Effector CD4-positive, alpha-beta T cell (primary cell): ENCODE results near the gene ZNF580.
A peak's percentile ranks its signal among the peaks of the same experiment; 100 is the strongest.

ENCODE experiments used
- DNase-seq: peaks from one replicate; pipeline ENCODE4 v3.0.0-alpha.2; 2020
- total RNA-seq: gene quantifications from one replicate; lab custom pipeline; 2026; lab: John Stamatoyannopoulos, UW

Gene ZNF580, protein sequence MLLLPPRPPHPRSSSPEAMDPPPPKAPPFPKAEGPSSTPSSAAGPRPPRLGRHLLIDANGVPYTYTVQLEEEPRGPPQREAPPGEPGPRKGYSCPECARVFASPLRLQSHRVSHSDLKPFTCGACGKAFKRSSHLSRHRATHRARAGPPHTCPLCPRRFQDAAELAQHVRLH
- 12.0 reads per million, percentile 35 among the genes with 10 or more reads in this experiment for total RNA-seq

DNA sequence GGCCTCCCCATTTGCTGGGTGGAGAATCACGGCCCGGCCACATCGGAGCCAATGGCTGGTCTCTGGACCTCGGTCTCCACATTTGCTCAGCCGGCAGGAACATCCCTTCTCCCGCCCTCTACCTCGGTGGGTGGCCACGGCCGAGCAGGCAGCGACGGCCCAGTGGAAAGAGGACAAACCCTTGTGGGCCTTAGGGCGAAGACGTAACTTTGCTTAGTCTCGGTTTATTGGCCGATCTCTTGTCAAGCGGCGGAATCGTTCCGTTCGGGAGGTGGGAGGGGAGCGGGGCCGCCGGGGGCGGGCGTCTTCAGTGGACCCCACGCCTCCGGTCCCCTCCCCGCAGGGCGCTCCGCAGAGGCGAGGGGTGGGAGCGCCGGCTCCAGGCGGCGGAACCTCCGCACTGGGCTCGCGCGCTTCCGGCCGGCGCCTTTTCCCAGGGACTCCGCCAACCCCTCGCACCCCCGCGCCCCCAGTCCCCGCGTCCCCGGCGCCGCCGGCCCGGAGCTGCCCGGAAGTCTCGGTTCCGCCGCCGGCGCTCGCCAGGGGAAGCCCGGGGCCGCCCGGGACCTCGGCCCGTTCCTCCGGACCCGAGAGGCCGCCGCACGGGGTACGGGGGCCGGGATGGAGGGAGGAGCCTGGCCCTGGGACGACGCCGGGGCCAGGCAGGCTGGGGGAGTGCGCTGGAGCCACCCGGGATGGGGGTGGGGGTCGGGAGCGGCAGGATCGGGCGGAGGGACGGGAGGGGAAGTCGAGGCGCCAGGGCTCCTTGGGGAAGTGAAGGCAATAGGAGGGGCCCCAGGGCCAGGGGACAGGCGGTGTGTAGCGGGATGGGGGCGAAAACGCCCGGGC, at the start of gene ZNF580:
Gene ZNF580 (plus strand): TSS at position 426 of the 849 bp plus-strand sequence. CDS start 1,507 bp downstream, outside the sequence.
- DNase-seq = no peak

DNA sequence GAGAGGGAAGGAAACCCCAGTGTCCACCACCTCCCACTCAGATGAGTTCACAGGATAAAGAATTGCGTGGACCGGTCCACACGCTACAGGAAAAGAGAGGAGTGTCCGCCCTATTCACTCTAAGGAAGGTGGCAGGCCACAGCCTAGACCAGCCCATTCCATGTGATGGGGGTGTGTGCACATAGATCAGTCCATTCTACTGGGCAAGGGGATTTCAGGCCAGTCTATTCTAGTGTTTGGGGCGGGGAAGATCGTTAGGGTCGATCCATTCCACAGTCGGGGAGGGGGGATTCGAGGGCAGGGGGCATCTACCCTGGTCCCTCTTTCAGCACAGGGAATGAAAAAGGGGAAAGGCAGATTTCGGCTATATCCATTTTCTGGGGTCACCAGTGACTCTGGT, 49.2 kb upstream of the ZNF580 start:
- DNase-seq = no peak

DNA sequence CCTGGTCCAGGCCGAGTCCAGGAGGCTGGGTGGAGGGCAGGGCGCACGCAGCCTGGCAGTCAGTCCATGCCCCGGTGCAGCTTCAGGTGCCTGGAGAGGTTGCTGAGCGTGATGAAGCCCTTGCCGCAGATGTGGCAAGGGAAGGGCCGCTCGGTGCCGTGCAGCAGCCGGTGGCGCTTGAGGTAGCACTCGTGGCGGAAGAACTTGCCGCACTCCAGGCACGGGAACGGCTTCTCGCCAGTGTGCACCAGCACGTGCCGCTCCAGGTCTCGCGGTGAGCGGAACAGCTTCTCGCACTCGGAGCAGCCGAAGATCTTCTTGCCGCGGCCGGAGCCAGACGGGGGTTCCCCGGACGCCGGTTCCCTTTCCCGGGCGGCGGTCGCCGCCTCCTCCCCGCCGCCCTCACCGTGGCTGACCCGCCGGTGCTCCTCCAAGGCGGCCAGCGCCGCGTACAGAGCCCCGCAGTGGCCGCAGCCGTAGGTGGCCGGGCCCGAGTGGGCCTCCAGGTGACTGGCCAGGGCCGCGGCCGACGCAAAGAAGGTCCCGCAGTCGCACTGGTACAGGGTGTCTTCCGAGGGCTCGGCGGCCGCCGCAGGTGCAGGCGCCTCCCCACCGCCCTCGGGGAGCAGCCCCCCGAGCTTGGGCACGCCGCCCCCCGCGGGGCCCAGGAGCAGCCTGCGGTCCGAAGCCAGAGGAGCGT, 48.3 kb upstream of the ZNF580 start:
- DNase-seq = no peak

DNA sequence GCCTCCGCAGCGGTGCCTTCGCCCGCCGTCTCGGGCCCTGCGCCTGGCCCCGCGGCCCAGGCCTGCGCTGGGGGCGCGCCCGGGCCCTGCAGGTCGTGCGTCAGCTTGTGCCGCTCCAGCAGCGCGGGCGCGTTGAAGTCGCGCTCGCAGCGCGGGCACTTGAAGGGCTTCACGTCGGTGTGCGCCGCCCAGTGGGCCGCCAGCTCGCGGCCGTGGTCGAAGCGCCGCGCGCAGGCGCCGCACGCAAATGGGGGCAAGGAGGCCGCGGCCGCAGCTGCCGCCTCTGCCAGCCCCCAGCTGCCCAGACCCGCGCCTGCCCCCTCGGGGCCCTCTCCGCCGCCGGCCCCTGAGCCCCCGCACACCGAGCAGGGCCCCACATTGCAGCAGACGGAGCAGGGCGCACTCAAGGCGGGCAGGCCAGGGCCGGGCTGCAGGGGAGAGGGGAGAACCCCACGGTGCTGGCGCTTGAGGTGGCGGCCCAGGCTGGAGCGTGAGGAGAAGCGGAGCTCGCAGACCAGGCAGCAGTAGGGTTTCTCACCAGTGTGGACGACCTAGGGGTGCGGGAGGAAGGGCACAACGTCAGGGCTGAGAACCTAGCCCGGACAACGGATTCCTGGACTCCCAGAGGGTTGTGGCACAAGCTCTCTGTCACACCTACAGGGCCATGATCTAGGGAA, 47.6 kb upstream of the ZNF580 start:
- no peak for DNase-seq

DNA sequence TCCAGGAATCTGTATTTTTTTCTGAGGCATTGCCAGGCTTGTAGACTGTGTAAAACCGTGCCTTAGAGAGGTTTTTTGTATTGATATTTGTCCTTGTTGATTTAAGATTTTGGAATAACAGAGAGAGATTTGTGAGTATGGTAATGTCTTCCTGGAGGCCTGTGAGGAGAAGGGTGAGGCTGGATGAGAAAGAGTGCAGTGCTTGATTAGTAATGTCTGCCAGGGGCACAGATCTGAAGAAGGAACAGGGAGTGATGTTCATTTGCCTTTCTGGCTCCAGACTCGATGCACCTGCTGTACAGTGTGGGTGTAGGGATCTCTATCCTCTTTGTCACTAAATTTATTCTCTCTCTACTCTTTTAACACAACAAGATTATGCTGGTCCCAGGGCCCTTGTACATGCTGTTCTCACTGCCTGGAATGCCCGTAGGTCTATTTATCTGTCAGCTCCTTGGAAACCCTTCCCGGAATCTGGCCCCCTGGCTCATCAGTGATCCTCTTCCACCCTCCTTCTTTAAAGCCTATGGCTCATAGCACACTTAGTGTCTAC, 45.7 kb upstream of the ZNF580 start:
- no peak for DNase-seq

DNA sequence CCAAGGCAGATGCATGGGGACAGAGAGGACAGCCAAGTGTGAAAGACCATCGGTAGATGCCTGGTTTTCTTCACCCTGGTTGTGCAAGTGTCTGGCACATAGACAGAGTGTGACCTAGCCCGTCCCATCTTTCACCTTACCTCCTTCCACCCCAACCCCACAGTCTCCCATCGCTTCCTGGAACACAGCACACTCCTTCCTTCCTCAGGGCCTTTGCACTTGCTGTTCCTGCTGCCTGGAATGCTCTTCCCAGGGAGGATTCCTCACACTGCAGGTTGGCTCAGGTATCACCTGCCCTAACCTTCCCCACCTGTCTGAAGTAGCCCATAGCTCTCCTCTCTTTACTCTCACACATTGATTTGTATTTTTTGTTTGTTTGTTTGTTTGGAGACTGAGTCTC, 44.5 kb upstream of the ZNF580 start:
- no peak for DNase-seq

DNA sequence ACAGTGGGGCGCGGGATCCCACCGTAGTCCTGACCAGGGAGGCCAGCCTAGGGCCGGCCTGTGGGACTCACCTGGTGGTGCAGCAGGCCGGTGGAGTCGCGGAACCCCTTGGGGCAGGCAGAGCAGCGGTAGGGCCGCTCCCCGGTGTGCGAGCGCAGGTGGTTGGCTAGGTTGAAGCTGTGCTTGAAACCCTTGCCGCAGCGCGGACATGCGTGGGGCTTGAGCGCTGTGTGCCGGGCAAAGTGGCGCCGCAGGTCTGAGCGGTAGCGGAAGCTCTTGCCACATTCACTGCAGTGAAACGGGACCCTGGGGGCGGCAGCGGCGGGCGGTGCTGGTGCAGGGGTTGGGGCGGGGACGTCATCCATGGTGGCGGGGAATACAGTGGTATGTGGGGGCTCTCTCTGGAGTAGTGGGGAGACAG, 43.3 kb upstream of the ZNF580 start:
- DNase-seq = no peak

DNA sequence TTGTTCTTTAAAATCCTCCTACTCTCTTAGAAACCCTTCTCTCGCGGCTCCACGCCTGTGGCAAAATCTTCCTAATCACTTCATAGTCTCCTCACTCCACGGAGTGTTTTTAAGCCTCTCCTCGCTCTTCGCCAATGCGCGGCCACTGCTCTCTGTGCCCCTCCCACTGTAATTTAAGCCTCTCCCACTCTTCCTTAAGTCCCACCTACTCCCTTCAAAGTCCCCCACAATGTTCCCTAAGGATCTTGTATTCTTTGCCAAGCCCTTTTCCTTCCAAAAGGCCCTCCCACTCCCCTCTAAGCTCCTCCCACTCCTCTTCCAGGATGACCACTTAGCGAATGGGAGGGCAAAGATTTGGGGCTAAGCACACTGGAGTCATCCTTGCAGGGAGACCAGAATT, 42.8 kb upstream of the ZNF580 start:
- DNase-seq = no peak

DNA sequence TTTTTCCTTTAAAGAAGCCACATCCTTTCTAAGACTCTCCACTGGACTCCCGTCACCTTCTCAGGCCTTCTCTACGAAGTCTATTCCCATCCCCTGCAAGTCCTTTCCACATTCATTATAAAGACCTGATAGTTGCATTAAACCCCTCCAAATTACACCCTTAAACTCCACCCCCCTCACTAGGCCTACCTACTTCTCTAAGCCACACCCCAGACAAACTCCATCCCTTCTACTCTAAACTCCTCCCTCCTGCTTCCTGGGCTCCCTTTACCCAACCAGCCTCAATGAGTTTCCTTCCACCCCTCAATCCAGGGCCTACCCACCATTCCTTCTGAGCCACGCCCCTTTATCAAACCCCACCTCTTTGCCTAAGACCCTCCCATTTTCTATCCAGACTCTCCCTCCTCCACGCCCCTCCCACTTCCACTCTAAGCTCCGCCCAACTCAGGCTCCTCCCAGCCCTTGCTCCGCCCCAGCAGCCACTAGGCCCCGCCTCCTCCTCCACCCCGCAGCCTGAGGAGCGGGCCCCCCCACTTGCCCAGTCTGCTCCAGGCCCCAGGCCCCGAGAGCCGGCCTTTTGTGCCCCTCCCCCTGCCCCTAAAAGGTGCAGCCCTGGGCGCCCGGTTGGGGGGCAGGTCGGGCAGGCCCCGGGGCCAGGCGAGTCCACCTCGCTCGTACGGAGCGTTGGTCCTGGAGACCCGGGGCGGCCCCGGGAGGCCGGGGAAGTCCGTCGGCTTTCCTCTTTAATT, 41.9 kb upstream of the ZNF580 start:
- peak; percentile 82 for DNase-seq

DNA sequence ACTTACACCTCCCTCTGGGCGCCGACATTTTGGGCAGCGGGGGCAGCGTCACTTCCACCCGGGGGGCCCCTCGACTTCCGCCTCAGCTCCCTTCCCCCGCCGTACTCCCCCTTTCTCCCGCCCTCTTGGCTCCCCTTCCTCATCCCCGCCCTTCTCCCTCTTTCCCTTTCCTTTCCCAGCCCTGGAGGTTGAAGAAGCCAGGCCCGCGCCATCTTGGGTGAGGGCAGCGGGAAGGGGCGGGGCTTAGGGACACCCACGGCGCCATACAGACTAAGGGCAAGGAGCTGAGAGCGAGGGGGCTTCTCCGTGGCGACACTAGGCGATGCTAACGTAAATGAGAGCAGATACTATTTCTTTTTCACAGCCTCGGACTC, 41.3 kb upstream of the ZNF580 start, which contains the start of gene FIZ1:
Gene FIZ1 (minus strand): TSS at position 50 of the 374 bp plus-strand sequence. CDS start 1,652 bp downstream, outside the sequence.
- peak; percentile 92 for DNase-seq

DNA sequence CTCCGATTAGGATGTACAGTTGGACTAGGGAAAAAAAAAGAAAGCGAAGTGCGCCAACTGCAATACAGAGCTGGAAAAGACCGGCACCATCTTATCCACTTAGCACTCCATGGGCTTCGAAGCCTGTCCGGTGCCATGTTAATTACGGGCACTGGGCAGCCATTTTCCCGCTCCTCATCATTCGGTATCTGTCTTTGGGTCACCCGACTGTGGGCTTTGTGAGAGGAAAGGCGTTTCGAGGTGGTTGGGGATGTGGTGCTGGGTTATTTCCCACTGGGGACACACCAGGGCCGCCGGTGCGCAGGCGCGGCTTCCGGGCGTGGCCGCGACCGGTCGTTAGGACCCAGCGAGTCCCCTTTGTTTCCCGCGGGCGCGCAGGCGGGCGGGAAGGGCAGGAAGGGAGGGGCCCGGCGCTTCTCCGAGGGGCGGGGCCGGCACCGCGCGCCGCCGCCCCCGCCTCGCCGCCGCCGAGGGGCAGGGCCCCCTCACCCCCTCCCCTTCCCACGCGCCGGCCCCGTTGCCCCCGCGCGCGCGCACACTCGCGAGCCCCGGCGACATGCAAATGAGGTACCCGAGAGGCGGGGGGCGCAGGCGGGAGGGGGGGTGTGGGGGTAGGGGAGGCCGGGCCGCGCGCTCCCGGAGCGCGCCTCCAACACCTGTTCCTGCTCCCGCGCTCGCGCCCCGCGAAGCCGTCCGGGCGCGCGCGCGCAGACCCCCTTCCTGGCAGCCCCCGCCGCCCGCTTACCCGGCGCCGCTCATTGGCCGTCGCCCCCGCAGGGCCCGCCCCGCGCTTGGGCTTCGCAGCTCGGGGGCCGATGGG, 40.8 kb upstream of the ZNF580 start, which contains the start of gene ZNF524:
Gene ZNF524 (plus strand): TSS at position 447 of the 820 bp plus-strand sequence. CDS start 1,825 bp downstream, outside the sequence.
- DNase-seq = peak; percentile 77

DNA sequence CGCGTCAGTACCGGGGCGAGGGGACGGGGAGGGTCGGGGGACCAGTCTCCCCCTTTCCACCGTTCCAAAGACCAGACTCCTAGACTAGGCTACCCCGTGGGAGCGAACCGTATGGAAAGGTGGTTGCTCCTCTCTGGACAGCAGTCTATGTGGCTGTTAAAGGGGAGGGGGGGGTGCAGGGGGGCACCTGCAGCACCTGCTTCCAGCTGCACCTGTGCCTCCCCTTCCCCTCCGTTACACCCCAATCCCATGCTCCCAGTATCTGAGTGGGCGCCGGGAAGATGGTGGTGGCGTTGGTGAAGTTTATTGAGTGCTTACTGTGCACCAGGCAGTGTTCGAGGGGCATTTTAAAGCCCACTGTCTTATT, 40.2 kb upstream of the ZNF580 start:
- DNase-seq = no peak

DNA sequence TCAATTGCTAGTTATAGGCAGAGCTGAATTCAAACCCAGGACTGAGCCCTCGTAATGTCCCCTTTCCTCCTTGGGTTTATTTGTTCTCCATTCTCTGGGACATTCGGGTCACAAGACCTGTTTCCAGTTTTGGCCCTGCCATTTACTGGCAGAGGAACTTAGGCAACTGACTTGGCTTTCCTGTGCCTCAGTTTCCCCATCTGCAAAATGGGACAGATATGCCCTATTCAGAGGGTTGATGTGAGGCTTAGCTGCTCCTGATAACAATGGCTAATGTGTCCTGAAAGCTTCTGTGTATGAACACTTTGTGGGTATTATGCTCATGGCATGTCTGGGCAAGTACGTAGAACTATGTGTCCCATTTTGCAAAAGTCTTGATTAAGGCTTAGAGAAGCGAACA, 39.7 kb upstream of the ZNF580 start:
- no peak for DNase-seq

DNA sequence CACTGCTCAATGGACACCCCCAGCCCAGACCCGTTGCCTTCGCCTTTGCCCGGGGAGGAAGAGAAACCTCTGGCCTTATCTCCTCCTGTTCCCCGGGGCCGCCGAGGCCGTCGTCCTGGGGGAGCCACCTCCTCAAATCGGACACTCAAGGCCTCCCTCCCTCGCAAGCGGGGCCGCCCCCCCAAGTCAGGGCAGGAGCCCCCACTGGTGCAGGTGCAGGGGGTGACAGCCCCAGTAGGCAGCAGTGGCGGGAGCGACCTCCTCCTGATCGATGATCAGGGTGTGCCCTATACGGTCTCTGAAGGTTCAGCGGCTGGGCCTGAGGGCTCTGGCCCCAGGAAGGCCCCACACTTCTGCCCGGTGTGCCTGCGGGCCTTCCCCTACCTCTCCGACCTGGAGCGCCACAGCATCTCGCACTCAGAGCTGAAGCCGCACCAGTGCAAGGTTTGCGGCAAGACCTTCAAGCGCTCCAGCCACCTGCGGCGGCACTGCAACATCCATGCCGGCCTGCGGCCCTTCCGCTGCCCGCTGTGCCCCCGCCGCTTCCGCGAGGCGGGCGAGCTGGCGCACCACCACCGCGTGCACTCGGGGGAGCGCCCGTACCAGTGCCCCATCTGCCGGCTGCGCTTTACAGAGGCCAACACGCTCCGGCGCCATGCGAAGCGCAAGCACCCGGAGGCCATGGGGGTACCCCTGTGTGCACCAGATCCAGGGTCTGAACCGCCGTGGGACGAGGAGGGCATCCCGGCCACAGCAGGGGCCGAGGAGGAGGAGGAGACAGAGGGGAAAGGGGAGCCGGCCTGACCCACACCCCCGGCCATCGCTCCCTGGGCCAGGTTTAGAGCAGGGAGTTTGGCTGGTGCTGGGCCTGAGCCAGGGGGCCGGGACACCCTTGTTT, 38.4 kb upstream of the ZNF580 start:
- no peak for DNase-seq

DNA sequence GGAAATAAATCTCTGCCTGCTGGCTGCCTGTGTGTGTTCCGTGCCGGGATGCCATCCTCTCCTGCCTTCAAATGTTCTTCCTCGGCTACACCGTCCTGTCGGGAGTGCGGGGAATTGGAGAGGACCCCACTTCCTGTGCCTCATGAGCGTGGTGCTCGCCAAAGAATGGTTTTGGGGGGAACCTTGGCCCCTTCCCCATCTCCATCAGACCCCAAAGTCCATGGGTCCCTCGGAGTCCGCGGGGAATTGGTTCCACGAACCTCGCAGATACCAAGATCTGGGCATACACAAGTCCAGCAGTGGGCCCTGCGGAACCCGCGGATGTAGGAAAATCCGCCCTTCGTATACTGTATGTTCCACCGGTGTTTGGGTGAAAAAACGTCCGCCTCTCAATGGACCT, 37.7 kb upstream of the ZNF580 start:
- no peak for DNase-seq

DNA sequence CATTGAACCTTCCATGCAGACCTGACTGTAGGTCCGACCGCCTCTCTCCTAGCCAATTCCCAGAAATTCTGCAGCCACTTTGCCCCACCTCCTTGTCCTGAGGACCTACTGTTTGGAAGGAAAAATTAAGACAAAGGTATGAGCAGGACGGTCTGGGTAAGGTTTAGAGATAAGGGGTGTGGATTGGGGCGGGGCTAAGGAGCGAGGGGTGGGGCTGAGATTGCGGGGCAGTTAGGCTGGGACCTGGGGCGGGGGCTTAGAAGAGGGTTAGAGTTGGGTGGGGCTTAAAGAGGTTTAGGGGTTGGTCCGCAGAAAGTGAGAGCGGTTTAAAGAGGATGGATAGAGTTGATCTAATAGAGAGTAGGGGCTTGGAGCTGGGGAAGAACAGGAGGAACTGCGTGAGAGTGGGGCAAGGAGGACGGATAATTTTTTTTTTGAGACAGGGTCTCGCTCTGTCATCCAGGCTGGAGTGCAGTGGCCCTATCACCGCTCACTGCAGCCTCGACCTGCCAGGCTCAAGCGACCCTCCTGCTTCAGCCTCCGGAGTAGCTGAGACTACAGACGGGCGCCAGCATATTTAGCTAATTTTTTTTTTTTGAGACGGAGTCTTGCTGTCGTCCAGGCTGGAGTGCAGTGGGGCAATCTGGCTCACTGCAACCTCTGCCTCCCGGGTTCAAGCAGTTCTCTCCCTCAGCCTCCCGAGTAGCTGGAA, 37.1 kb upstream of the ZNF580 start:
- DNase-seq = no peak

DNA sequence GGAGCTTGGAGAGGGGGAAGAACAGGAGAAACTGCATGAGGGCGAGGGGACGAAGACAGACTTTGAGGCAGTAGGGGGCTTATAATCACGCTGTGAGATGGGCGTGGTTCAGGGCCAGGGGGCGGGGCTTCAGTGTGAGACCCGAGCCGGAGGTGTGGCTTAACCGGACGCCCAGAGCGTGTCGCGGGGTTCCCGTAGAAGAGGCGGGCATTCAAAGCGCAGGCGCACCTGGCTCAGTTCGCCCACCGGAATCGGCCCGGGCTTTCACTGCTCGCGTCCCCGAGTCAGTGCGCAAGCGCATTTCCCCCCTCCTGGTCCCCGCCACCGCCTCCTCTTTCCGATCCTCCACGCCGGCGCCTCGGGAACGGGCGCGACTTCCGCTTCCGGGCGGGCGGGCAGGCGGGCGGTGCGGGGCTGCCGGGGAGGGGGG, 35.6 kb upstream of the ZNF580 start:
- DNase-seq = peak; percentile 97

DNA sequence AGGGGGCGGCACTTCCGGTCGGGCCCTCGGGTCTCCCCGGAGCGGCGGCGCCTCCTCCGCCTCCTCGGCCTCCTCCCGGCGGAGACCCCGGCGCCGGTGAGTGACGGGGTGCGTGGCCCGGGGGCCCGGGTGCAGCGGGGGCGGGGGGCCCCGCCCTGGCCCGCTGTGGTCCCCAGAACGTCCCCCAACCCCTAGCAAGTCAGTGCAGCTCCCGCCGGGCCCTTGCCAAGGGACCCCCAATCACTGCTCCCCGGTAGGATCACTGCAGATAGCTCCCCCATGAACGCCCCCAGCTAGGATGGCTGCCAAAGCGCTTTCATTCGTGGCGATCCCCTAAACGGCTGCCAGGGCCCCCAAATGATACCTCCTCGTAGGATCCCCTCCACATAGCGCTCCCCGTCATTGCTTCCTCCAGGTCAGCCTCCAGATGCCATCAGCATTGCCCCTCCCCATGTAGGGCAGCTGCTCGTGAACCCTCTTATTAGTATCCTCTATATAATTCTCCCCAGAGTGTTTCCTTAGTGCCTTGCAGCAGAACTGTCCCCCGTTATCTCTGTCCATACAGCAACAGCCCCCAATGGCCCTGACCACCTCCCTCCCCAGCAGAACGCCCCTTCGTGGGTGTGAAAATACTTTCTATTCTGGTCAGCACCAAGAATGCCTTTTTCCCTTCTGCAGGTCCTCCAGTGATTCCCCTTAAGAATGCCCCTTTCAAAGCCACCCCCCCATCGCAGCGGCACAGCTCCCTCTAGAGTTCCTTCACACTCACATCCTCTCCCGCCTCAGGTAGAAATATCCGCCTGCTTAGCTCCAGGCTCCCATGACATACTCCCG, 34.9 kb upstream of the ZNF580 start, which contains the start of gene ZNF865:
Gene ZNF865 (plus strand): TSS at position 11 of the 834 bp plus-strand sequence. CDS start 7,972 bp downstream, outside the sequence.
- peak; percentile 59 for DNase-seq
